Measurements from ENCODE around the gene ZDHHC8.

GRCh38 chr22:20086763-20087162 lies 44.8 kb upstream of the ZDHHC8 start:
- TF ChIP-seq CTCF (IDR thresholded peaks at IDR 0.05 in 8 of 11, conservative IDR thresholded peaks at IDR 0.05 in 3 of 11) (no peak), POLR2AphosphoS5 (IDR thresholded peaks at IDR 0.05) (no peak)
